OCI-LY1 (cell line): ENCODE data around the gene LANCL3.

Experiments used
- H2AFZ ChIP-seq: fragments of 200-600 bp; sonication (generic), shearing (Covaris generic); 2 replicates; pipeline ENCODE4 v1.6.0; 2014; ENCODE audit warnings: antibody characterized with exemption, mild to moderate bottlenecking, low read length
- H3F3A ChIP-seq: fragments of 200-600 bp; sonication (generic), shearing (Covaris generic); 2 replicates; pipeline ENCODE4 v1.6.0; 2014; ENCODE audit warnings: mild to moderate bottlenecking, antibody characterized with exemption, low read length, moderate library complexity; ENCODE audit not compliant: insufficient read depth
- H3K27ac ChIP-seq: fragments of 200-600 bp; sonication (generic); 2 replicates; pipeline ENCODE4 v1.5.1; 2014; ENCODE audit warnings: low read length, mixed run types, mild to moderate bottlenecking, low read depth; ENCODE audit not compliant: poor library complexity, severe bottlenecking
- H3K27me3 ChIP-seq: fragments of 200-600 bp; sonication (generic); 2 replicates; pipeline ENCODE4 v1.6.0; 2014; ENCODE audit warnings: antibody characterized with exemption, mild to moderate bottlenecking, low read length, moderate library complexity; ENCODE audit not compliant: insufficient read depth
- H3K36me3 ChIP-seq: fragments of 200-600 bp; sonication (generic); 2 replicates; pipeline ENCODE4 v1.6.1; 2014; ENCODE audit warnings: mild to moderate bottlenecking, antibody characterized with exemption, low read length, moderate library complexity, mixed read lengths; ENCODE audit not compliant: insufficient read depth
- H3K4me1 ChIP-seq: fragments of 200-600 bp; sonication (generic); 2 replicates; pipeline ENCODE4 v1.5.1; 2014; ENCODE audit warnings: mild to moderate bottlenecking, low read length, moderate library complexity; ENCODE audit not compliant: insufficient read depth, severe bottlenecking
- H3K4me2 ChIP-seq: fragments of 200-600 bp; sonication (generic), shearing (Covaris generic); 2 replicates; pipeline ENCODE4 v1.6.1; 2014; ENCODE audit warnings: low read length
- H3K4me3 ChIP-seq: fragments of 200-600 bp; sonication (generic); 2 replicates; pipeline ENCODE4 v1.5.1; 2014; ENCODE audit warnings: low read length, low read depth, mild to moderate bottlenecking, mixed read lengths; ENCODE audit not compliant: poor library complexity, severe bottlenecking
- H3K79me2 ChIP-seq: fragments of 200-600 bp; shearing (Covaris generic); 2 replicates; pipeline ENCODE4 v1.6.1; 2016; ENCODE audit warnings: mixed run types, low read length, mixed read lengths; ENCODE audit not compliant: insufficient read depth
- H3K9ac ChIP-seq: fragments of 200-600 bp; sonication (generic), shearing (Covaris generic); 2 replicates; pipeline ENCODE4 v1.6.1; 2014; ENCODE audit warnings: mild to moderate bottlenecking, low read length, mixed read lengths
- H3K9me2 ChIP-seq: fragments of 200-600 bp; sonication (generic), shearing (Covaris generic); 2 replicates; pipeline ENCODE4 v1.6.1; 2014; ENCODE audit warnings: low read depth, mild to moderate bottlenecking, low read length, mixed read lengths
- H3K9me3 ChIP-seq: fragments of 200-600 bp; shearing (Covaris generic); 2 replicates; pipeline ENCODE4 v1.6.1; 2014; ENCODE audit warnings: low read length, mixed read lengths
- H4K20me1 ChIP-seq: fragments of 200-600 bp; sonication (generic), shearing (Covaris generic); 2 replicates; pipeline ENCODE4 v1.6.0; 2016; ENCODE audit warnings: mild to moderate bottlenecking, low read length; ENCODE audit not compliant: insufficient read depth
- EZH2 ChIP-seq: fragments of 200-600 bp; sonication (generic), shearing (Covaris generic); IDR thresholded peaks from 2 replicates; pipeline ENCODE4 v1.8.0; 2017; ENCODE audit warnings: borderline replicate concordance, mixed run types, mild to moderate bottlenecking, antibody characterized with exemption, low read length, moderate library complexity, mixed read lengths
- TF ChIP-seq, protein P1 (sequence below): fragments of 200-600 bp; sonication (generic), shearing (Covaris generic); IDR thresholded peaks from 2 replicates; pipeline ENCODE4 v1.5.1; 2017; ENCODE audit warnings: mild to moderate bottlenecking, antibody characterized with exemption, low read length, moderate library complexity, mixed read lengths

Gene LANCL3

GRCh38 chrX:37679888-37680287, 108.4 kb downstream of the LANCL3 start:
- no peak overlapping the region for H3K4me3 ChIP-seq
- no peak overlapping the region for H3K4me2 ChIP-seq
- H3K36me3 ChIP-seq, result no peaks in the 10 kb centered on the region
- no peaks in the 10 kb centered on the region for H3K27me3 ChIP-seq
- H3K9me3 ChIP-seq, result no peaks in the 10 kb centered on the region
- H4K20me1 ChIP-seq, result no peaks in the 10 kb centered on the region
- H3F3A ChIP-seq, result no peaks in the 10 kb centered on the region
- no peak overlapping the region for H3K27ac ChIP-seq
- H3K4me1 ChIP-seq, result no peaks in the 10 kb centered on the region
- H3K79me2 ChIP-seq, result no peaks in the 10 kb centered on the region
- TF ChIP-seq, protein P1, sequence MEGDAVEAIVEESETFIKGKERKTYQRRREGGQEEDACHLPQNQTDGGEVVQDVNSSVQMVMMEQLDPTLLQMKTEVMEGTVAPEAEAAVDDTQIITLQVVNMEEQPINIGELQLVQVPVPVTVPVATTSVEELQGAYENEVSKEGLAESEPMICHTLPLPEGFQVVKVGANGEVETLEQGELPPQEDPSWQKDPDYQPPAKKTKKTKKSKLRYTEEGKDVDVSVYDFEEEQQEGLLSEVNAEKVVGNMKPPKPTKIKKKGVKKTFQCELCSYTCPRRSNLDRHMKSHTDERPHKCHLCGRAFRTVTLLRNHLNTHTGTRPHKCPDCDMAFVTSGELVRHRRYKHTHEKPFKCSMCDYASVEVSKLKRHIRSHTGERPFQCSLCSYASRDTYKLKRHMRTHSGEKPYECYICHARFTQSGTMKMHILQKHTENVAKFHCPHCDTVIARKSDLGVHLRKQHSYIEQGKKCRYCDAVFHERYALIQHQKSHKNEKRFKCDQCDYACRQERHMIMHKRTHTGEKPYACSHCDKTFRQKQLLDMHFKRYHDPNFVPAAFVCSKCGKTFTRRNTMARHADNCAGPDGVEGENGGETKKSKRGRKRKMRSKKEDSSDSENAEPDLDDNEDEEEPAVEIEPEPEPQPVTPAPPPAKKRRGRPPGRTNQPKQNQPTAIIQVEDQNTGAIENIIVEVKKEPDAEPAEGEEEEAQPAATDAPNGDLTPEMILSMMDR, result no peak
- no peak for TF ChIP-seq EZH2
- H3K9me2 ChIP-seq, result no peaks in the 10 kb centered on the region
- no peak overlapping the region for H2AFZ ChIP-seq
- no peak overlapping the region for H3K9ac ChIP-seq

DNA sequence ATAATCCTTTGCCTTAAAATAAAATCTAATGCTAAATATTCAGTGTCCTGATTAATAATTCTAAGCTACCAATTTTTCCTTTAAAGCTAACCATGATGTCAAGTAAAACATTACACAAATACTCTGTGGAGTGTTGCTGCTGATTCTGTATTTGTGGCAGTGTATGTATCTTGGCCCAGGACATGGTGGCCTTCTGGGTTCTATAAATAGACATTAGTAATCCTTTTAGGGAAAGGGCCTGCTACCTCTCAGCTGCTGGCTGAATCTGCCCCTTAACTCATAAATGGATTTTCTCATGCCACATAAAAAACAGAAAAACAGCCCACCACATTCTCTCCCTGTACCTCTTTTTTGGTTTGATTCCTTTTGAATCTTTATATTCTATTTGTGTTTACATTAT, 113.0 kb downstream of the LANCL3 start:
- Histone ChIP-seq H3K9me3 (no peaks in the 10 kb centered on the region), H3K4me1 (peaks cover 3% of the 10 kb centered on the region), H4K20me1 (no peaks in the 10 kb centered on the region), H3K4me3 (no peak overlapping the region), H3K79me2 (no peaks in the 10 kb centered on the region), H3K9me2 (no peaks in the 10 kb centered on the region), H3K4me2 (no peak overlapping the region), H3K9ac (no peak overlapping the region), H2AFZ (no peak overlapping the region), H3K36me3 (no peaks in the 10 kb centered on the region), H3K27ac (no peak overlapping the region), H3K27me3 (no peaks in the 10 kb centered on the region), H3F3A (no peaks in the 10 kb centered on the region)
- no peak for TF ChIP-seq EZH2
- TF ChIP-seq, protein P1, result no peak

DNA sequence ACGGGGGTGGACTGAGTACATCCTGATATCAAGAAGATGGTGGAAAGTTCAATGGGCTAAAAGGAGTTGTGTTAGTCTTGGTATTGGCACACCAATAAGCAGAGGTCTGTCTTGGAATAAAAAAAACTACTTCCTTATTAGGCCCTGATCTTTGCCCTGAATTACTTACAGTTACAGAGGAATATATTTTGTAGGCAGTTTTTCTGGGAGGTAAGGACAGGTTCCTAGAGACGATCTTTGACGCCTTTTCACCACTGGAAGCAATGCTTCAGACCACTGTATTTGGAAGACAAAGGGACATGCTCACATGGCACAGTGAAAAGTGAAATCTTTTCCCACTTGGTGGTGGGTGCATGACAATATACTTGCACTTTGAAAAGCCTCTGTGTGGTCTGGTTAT, 113.5 kb downstream of the LANCL3 start:
- peak overlapping the region; percentile 54 for H3K4me3 ChIP-seq
- H3F3A ChIP-seq, result no peaks in the 10 kb centered on the region
- H3K79me2 ChIP-seq, result no peaks in the 10 kb centered on the region
- H3K9me2 ChIP-seq, result no peaks in the 10 kb centered on the region
- peaks cover 3% of the 10 kb centered on the region for H3K4me1 ChIP-seq
- H3K9ac ChIP-seq, result no peak overlapping the region
- H3K4me2 ChIP-seq, result peak overlapping the region; percentile 50
- TF ChIP-seq, protein P1, result no peak
- no peak for TF ChIP-seq EZH2
- no peaks in the 10 kb centered on the region for H4K20me1 ChIP-seq
- H3K27me3 ChIP-seq, result no peaks in the 10 kb centered on the region
- H2AFZ ChIP-seq, result no peak overlapping the region
- no peaks in the 10 kb centered on the region for H3K9me3 ChIP-seq
- H3K27ac ChIP-seq, result no peak overlapping the region
- H3K36me3 ChIP-seq, result no peaks in the 10 kb centered on the region
